ENCODE results near the gene MDH2.
"Not testable (repeated sequence)": the region's sequence is repeated elsewhere in the genome, so short reads cannot be mapped to it uniquely, and the experiment has no call there.

Gene MDH2

GRCh38 chr7:76095908-76096307 is 48.0 kb downstream of the MDH2 start:
- H3K27me3 ChIP-seq (replicated peaks; ENCODE audit: control insufficient read depth, insufficient read depth, low read length), result no peaks in the 10 kb centered on the region; the same call in 1 of the 2 replicates
- DNase-seq (ENCODE audit: extremely low read depth, insufficient read length), result no peak
- H3K36me3 ChIP-seq (ENCODE audit: control insufficient read depth, insufficient read depth, low read length), result no peaks in the 10 kb centered on the region
- H3K4me3 ChIP-seq (replicated peaks; ENCODE audit: low read depth, low read length), result no peak overlapping the region
- TF ChIP-seq CTCF (IDR thresholded peaks at IDR 0.05; ENCODE audit: insufficient read depth, low read length, poor library complexity, severe bottlenecking), result no peak

- DNase-seq (ENCODE audit: extremely low read depth, insufficient read length); H3K27me3 ChIP-seq (replicated peaks; ENCODE audit: control insufficient read depth, insufficient read depth, low read length); H3K4me3 ChIP-seq (replicated peaks; ENCODE audit: low read depth, low read length); H3K36me3 ChIP-seq (ENCODE audit: control insufficient read depth, insufficient read depth, low read length): not testable (repeated sequence)
These were observed 54.0 kb downstream of the MDH2 start for GRCh38 chr7:76101693-76102437.

- not testable (repeated sequence) for H3K27me3 ChIP-seq (replicated peaks; ENCODE audit: control insufficient read depth, insufficient read depth, low read length); H3K4me3 ChIP-seq (replicated peaks; ENCODE audit: low read depth, low read length); DNase-seq (ENCODE audit: extremely low read depth, insufficient read length)
These were observed 55.9 kb downstream of the MDH2 start for GRCh38 chr7:76103788-76104187.

GRCh38 chr7:76106130-76106529 is 58.2 kb downstream of the MDH2 start:
- H3K27me3 ChIP-seq (replicated peaks; ENCODE audit: control insufficient read depth, insufficient read depth, low read length); H3K4me3 ChIP-seq (replicated peaks; ENCODE audit: low read depth, low read length); DNase-seq (ENCODE audit: extremely low read depth, insufficient read length); H3K36me3 ChIP-seq (ENCODE audit: control insufficient read depth, insufficient read depth, low read length): not testable (repeated sequence)

More at GRCh38 chr7:76103788-76104187, 55.9 kb downstream of the MDH2 start:
- H3K36me3 ChIP-seq (ENCODE audit: control insufficient read depth, insufficient read depth, low read length), result not testable (repeated sequence)

- no peak for DNase-seq (ENCODE audit: extremely low read depth, insufficient read length)
- H3K36me3 ChIP-seq (ENCODE audit: control insufficient read depth, insufficient read depth, low read length), result no peaks in the 10 kb centered on the region
- no peak overlapping the region for H3K4me3 ChIP-seq (replicated peaks; ENCODE audit: low read depth, low read length)
- TF ChIP-seq CTCF (IDR thresholded peaks at IDR 0.05; ENCODE audit: insufficient read depth, low read length, poor library complexity, severe bottlenecking), result no peak
- no peaks in the 10 kb centered on the region for H3K27me3 ChIP-seq (replicated peaks; ENCODE audit: control insufficient read depth, insufficient read depth, low read length)
These were observed 59.0 kb downstream of the MDH2 start for GRCh38 chr7:76106893-76107292.

- no peak overlapping the region for H3K4me3 ChIP-seq (replicated peaks; ENCODE audit: low read depth, low read length)
These were observed 60.8 kb downstream of the MDH2 start for GRCh38 chr7:76108540-76109233.

GRCh38 chr7:76113042-76113630 is 65.2 kb downstream of the MDH2 start:
- not testable (repeated sequence) for H3K27me3 ChIP-seq (replicated peaks; ENCODE audit: control insufficient read depth, insufficient read depth, low read length); H3K4me3 ChIP-seq (replicated peaks; ENCODE audit: low read depth, low read length)

More at GRCh38 chr7:76108540-76109233, 60.8 kb downstream of the MDH2 start:
- H3K36me3 ChIP-seq (ENCODE audit: control insufficient read depth, insufficient read depth, low read length), result no peaks in the 10 kb centered on the region
- TF ChIP-seq CTCF (IDR thresholded peaks at IDR 0.05; ENCODE audit: insufficient read depth, low read length, poor library complexity, severe bottlenecking), result no peak
- DNase-seq (ENCODE audit: extremely low read depth, insufficient read length), result no peak
- no peaks in the 10 kb centered on the region for H3K27me3 ChIP-seq (replicated peaks; ENCODE audit: control insufficient read depth, insufficient read depth, low read length)

GRCh38 chr7:76114742-76115141 is 66.8 kb downstream of the MDH2 start:
- not testable (repeated sequence) for H3K4me3 ChIP-seq (replicated peaks; ENCODE audit: low read depth, low read length); H3K36me3 ChIP-seq (ENCODE audit: control insufficient read depth, insufficient read depth, low read length); DNase-seq (ENCODE audit: extremely low read depth, insufficient read length); H3K27me3 ChIP-seq (replicated peaks; ENCODE audit: control insufficient read depth, insufficient read depth, low read length)

More at GRCh38 chr7:76113042-76113630, 65.2 kb downstream of the MDH2 start:
- H3K36me3 ChIP-seq (ENCODE audit: control insufficient read depth, insufficient read depth, low read length); DNase-seq (ENCODE audit: extremely low read depth, insufficient read length): not testable (repeated sequence)
